Measurements from ENCODE around the gene ETV1. TPM values are rescaled to one million over a fixed set of nuclear protein-coding genes. Genes with fewer than 3 reads are reported as not detected.

The ETV1 gene
- total RNA-seq, 1 donor from 2014 or later, result 25.7 TPM

- intact Hi-C loops (cut with DNase I), result no loop called here
Measured at GRCh38 chr7:13901577-13901976, 87.9 kb downstream of the ETV1 start.

DNA sequence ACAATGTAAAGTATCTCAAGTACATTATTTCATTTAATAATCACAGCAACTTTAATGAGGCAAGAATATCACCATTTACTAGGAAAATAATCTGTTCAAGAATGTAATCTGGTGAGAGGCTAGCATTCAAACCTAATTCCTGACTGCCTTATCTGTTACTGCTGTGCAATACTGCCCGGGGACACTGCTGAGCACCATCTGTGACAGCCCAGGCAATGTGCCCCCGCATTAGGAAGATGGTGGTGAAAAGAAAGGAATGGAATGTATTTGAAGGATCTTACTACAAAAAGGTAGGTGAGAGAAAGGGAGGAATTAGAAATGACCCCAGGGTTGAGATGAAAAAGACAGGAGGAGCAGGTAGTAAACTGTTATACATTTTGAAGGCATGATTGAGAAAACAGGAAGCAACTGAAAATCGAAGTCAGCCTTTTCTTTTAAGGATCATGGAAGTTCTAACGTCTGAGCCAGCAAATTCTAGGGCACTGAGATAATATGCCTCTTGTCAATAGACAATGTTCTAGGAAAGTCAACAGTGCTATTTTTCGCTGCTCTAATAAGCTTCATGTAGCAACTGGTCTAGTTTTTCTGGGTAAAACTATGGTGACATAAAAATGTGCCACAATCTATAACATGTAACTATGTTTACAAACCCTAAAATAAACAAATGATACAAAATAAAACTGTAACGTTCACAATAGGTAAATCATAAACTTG, 90.4 kb downstream of the ETV1 start:
- peak; percentile 58 for ATAC-seq (ENCODE audit: poor library complexity)
- DNase-seq, result no peak
- intact Hi-C loops (cut with DNase I), result no loop called here

More at GRCh38 chr7:13901577-13901976, 87.9 kb downstream of the ETV1 start:
- DNase-seq, result no peak
- no peak for ATAC-seq (ENCODE audit: poor library complexity)

DNA sequence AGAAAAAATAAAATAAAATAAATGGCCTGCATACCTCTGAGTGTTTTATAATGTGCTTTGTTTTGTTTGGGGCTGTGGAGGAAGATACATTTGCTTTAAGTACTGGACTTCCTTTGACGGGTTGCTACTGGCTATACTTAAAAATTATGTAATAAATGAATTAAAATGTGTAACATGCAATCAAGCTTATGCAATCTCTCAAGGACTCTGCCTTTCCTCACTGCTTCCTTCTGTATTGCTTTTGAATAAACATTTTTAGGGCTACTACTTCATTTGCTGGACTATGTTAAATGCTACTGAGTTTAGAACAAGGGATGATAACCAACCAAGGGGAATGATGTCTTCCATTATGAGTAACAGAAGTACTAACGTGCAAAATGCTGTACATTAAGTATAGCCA, 91.6 kb downstream of the ETV1 start:
- ATAC-seq (ENCODE audit: poor library complexity), result no peak
- DNase-seq, result no peak
- intact Hi-C loops (cut with DNase I), result no loop called here

DNA sequence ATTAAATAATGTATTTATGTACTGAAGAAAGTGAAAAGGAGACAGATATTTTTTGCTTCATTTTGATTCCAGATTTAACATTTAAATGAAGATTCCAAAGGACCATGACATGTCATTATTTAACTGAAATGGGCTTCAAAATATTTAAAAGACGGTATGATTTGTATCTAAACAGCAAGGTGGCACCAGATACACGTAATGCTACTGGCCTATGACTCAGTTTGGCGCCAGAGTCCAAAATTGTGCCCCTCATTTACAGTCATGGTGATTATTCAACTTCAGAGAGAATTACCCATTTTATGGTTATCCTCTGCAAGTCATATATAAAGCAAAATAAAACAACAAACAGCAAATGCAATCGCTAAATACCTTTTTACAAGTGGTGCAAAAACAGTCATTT, 94.5 kb downstream of the ETV1 start:
- ATAC-seq (ENCODE audit: poor library complexity), result no peak
- no peak for DNase-seq
- intact Hi-C loops (cut with DNase I), result no loop called here

DNA sequence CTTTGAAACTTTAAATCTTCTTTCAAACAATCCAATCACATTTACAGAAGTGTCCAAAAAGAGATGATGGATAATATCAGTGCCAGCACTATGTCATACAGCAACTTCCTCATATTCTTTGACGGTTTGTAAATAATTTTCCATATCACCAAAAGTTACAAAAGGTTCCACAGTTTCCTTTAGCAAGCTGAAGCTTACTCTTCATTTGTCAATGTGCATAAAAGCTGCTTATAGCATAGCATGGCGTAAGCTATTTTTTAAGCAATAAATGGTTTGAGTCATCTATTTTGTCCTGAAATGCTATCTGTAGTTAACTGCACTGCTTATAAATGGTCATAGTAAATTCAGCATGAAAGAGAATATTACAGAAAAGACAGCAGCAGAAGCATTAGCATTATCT, 95.1 kb downstream of the ETV1 start:
- DNase-seq, result no peak
- intact Hi-C loops (cut with DNase I), result no loop called here
- no peak for ATAC-seq (ENCODE audit: poor library complexity)

DNA sequence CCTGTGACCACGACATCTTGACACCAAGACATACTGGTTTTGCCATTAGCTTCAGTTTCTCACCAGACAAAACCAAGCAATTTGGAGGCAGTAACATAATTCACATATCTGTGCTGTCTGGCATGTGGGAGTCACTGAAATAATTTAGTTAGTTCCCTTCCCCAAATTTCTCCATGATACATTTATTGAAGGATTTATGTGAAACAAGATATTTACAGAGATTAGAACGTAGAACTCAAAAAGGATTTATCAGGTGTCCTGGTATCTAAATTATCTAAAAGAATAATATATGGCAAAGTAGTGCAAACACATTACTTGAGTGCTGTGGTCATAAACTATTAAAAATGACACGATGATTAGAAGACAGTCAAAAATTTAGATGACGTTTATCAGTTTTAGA, 98.7 kb downstream of the ETV1 start:
- intact Hi-C loops (cut with DNase I), result no loop called here
- ATAC-seq (ENCODE audit: poor library complexity) (no peak), DNase-seq (no peak)

- ATAC-seq (ENCODE audit: poor library complexity) (no peak), DNase-seq (no peak)
- intact Hi-C loops (cut with DNase I), result no loop called here
Measured at GRCh38 chr7:13886356-13886755, 103.1 kb downstream of the ETV1 start.

GRCh38 chr7:13882051-13882450, 107.4 kb downstream of the ETV1 start:
- no peak for ATAC-seq (ENCODE audit: poor library complexity)
- intact Hi-C loops (cut with DNase I), result no loop called here

GRCh38 chr7:13880789-13881188, 108.7 kb downstream of the ETV1 start:
- DNase-seq, result no peak
- intact Hi-C loops (cut with DNase I), result no loop called here
- ATAC-seq (ENCODE audit: poor library complexity), result no peak

More at GRCh38 chr7:13882051-13882450, 107.4 kb downstream of the ETV1 start:
- no peak for DNase-seq

GRCh38 chr7:13879994-13880686, 109.3 kb downstream of the ETV1 start:
- intact Hi-C loops (cut with DNase I), result no loop called here
- DNase-seq (no peak), ATAC-seq (ENCODE audit: poor library complexity) (no peak)

- intact Hi-C loops (cut with DNase I), result no loop called here
- no peak for DNase-seq
- no peak for ATAC-seq (ENCODE audit: poor library complexity)
Measured at GRCh38 chr7:13879143-13879542, 110.3 kb downstream of the ETV1 start.

- ATAC-seq (ENCODE audit: poor library complexity) (no peak), DNase-seq (no peak)
- intact Hi-C loops (cut with DNase I), result no loop called here
Measured at GRCh38 chr7:13878154-13878553, 111.3 kb downstream of the ETV1 start.

- ATAC-seq (ENCODE audit: poor library complexity) (no peak), DNase-seq (no peak)
- intact Hi-C loops (cut with DNase I), result no loop called here
Measured at GRCh38 chr7:13875496-13876074, 113.9 kb downstream of the ETV1 start.

DNA sequence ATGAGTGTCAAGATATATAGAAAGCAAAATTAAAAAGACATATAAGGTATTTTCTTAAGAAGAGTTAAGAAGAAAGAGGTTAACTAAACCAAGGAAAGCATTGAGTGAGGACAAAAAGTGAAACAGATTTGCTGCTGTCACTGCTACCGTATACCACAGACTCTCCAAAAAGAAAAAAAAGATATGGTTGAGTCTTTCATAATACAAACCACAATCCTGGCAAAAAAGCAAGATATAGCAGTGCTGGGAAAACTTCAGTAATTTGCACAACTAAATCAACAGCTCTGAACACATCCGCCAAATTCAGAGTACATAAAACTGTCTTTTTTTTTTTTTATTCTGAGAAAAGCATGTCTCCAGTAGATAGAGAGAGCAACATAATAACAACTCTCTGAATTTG, 114.7 kb downstream of the ETV1 start:
- DNase-seq, result no peak
- no peak for ATAC-seq (ENCODE audit: poor library complexity)
- intact Hi-C loops (cut with DNase I), result no loop called here

DNA sequence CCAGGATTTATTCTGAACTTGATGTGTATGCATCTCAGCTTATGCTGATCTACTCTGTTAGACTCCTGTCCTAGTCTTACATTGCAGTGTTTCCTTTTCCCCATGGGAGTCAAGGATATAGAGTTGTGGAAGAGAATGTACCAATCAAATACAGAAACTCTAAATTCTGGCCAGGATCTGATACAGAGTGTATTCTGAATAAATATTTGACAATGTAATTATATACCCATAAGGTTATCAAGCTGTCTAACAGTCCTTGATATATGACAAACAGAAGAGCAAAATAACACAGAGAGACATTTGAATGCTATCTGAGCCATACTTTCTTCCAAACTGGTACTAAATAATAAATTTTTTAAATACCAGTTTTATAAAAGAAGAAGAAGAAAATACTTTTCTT, 116.8 kb downstream of the ETV1 start:
- ATAC-seq (ENCODE audit: poor library complexity) (no peak), DNase-seq (no peak)
- intact Hi-C loops (cut with DNase I), result no loop called here

GRCh38 chr7:13871008-13871407, 118.5 kb downstream of the ETV1 start:
- intact Hi-C loops (cut with DNase I), result no loop called here
- DNase-seq, result no peak

DNA sequence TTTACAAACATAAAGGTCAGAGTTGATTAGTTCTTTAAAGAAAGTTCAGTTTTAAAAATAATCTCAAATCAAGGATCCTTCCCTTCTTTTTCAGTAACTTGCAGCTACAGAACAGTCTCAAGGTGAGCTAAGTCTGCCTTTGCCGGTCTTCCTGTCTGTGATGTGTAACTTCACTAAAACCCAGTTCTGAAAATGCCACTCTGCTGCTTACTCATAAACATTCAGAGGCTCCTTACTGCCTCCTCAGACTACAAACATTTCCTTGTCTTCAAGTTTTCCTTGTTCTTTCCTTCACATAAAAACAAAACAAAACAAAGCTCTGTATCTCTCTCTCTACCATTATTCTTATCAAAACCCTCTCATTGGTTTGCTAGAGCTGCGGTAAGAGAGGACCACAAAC, 128.7 kb downstream of the ETV1 start:
- no peak for ATAC-seq (ENCODE audit: poor library complexity)

More at GRCh38 chr7:13871008-13871407, 118.5 kb downstream of the ETV1 start:
- ATAC-seq (ENCODE audit: poor library complexity), result no peak

GRCh38 chr7:13856012-13856411, 133.5 kb downstream of the ETV1 start:
- no peak for DNase-seq
- intact Hi-C loops (cut with DNase I), result no loop called here
- peak; percentile 83 for ATAC-seq (ENCODE audit: poor library complexity)

More for the DNA sequence above, 128.7 kb downstream of the ETV1 start:
- no peak for DNase-seq
- intact Hi-C loops (cut with DNase I), result no loop called here

DNA sequence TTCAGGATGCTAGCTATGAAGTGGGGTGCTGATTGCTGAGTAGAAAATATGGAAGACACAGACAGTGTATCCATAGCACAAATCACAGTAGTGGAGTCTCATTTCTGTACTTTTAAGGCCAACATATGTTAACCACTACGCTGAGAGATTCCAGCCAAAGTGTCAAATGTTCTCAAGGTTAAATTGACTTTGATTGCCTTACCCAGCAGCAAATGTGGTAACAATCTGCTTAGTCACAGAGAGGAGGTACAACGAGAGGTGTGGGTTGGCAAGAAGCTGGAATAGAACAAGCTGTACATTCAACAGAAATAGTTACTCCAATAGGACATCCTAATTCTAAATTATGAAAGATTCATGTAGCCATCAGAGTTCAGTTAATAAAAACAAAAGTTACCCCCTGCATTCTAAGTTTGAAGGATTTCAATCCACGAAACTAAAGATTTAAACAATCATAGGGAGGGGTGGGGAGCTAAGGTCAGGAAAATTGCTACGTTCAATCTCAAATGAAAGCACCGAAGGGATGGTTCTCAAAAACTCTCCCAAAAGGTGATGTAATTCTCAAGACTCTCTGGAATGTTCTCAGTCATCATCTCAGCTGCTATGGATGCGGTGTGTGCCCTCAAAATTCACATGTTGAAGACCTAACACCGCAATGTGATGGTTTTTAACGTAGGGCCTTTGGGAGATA, 137.0 kb downstream of the ETV1 start:
- intact Hi-C loops (cut with DNase I), result no loop called here
- no peak for ATAC-seq (ENCODE audit: poor library complexity)
- no peak for DNase-seq

DNA sequence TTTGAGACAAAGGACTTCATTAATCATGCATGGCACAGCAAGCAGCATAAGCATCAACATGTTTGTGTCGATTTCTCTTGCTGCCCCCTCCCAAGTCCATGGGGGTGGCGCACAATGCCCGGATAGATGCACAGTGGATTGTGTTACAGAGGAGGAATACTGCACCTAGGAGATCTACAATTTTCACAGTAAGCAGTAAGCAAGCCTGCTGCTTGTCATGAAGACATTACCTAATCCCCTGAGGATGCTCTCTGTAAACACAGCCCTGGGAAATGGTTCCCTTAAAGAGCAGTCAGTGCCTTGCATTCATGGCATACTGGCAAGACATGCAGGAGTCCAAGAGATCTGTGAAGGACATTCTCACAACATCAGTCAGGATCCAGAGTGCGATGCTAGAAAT, 137.7 kb downstream of the ETV1 start:
- ATAC-seq (ENCODE audit: poor library complexity) (no peak), DNase-seq (no peak)
- intact Hi-C loops (cut with DNase I), result no loop called here

Measured in Right ventricle myocardium superior (tissue), 1 donor.